CD4-positive, alpha-beta T cell (primary cell): ENCODE results near the gene IL1RAPL2. TPM values are rescaled to one million over a fixed set of nuclear protein-coding genes. Genes with fewer than 3 reads are reported as not detected.
"Not testable (repeated sequence)": the region's sequence is repeated elsewhere in the genome, so short reads cannot be mapped to it uniquely, and the experiment has no call there.

Source experiments
- ATAC-seq: fragments of 200-7000 bp; cut with Tn5 transposase; one replicate; pipeline ENCODE4 v1.10.0; 2022; ENCODE audit warnings: mild to moderate bottlenecking; ENCODE audit not compliant: poor library complexity
- CTCF ChIA-PET: fragments of 350-600 bp; sonication (Branson Sonifier 250); formaldehyde crosslinking; loops from one replicate; lab custom pipeline; 2021; ENCODE audit warnings: antibody characterized with exemption, inconsistent platforms; lab: Charles Lee
- POLR2A ChIA-PET: fragments of 350-600 bp; sonication (Branson Sonifier 250); formaldehyde crosslinking; loops from one replicate; lab custom pipeline; 2021; ENCODE audit warnings: antibody characterized with exemption, inconsistent platforms; lab: Charles Lee
- DNase-seq, 14 experiments: peaks; one replicate each; pipeline ENCODE4 v3.0.0-alpha.2; 2013 to 2020; ENCODE audit warnings: mixed read lengths in 2 of 14
- H3K27ac ChIP-seq, 2 donors: one replicate each; pipeline versions ENCODE4 v1.5.1 to v1.7.0; 2013; ENCODE audit warnings: low read length in 2 of 2, low read depth in 1 of 2, mild to moderate bottlenecking in 1 of 2
- H3K27me3 ChIP-seq, 2 experiments: 1 replicate in 1 of 2; 2 replicates in 1 of 2; pipeline versions ENCODE4 v1.6.1 to v1.7.0; 2013; ENCODE audit warnings: low read length in 2 of 2, control low read depth in 1 of 2, mild to moderate bottlenecking in 1 of 2, moderate library complexity in 1 of 2; ENCODE audit not compliant: insufficient read depth in 2 of 2, control insufficient read depth in 1 of 2
- H3K36me3 ChIP-seq: one replicate; pipeline ENCODE4 v1.6.1; 2013; ENCODE audit warnings: low read length, control low read depth; ENCODE audit not compliant: insufficient read depth
- H3K4me1 ChIP-seq: one replicate; pipeline ENCODE4 v1.6.1; 2013; ENCODE audit warnings: low read length, control low read depth; ENCODE audit not compliant: insufficient read depth
- H3K4me3 ChIP-seq: one replicate; pipeline ENCODE4 v1.5.1; 2013; ENCODE audit warnings: mild to moderate bottlenecking, low read length, moderate library complexity
- H3K9me3 ChIP-seq, 2 experiments: 1 replicate in 1 of 2; 2 replicates in 1 of 2; pipeline versions ENCODE4 v1.6.1 to v1.7.0; 2013; ENCODE audit warnings: low read length in 2 of 2, mild to moderate bottlenecking in 2 of 2, control low read depth in 1 of 2, moderate library complexity in 1 of 2; ENCODE audit not compliant: control insufficient read depth in 1 of 2, insufficient read depth in 1 of 2
- H3K27ac Mint-ChIP-seq: one replicate; pipeline ENCODE4 v1.8.0; 2020; ENCODE audit warnings: mixed read lengths
- H3K27me3 Mint-ChIP-seq: one replicate; pipeline ENCODE4 v1.8.0; 2021; ENCODE audit warnings: mixed read lengths
- H3K36me3 Mint-ChIP-seq: one replicate; pipeline ENCODE4 v1.8.0; 2021; ENCODE audit warnings: low read depth, mixed read lengths
- H3K4me1 Mint-ChIP-seq: one replicate; pipeline ENCODE4 v1.8.0; 2021; ENCODE audit warnings: low read depth, mixed read lengths
- H3K4me3 Mint-ChIP-seq: one replicate; pipeline ENCODE4 v1.8.0; 2020; ENCODE audit warnings: mild to moderate bottlenecking, mixed read lengths
- H3K9me3 Mint-ChIP-seq: one replicate; pipeline ENCODE4 v1.8.0; 2020; ENCODE audit warnings: mixed read lengths
- intact Hi-C, 2 experiments: fragments of 100-400 bp; cut with DNase I in 1 of 2; cut with micrococcal nuclease in 1 of 2; formaldehyde crosslinking; loops; one replicate each; pipeline versions ENCODE4 v1.15.1 to v1.9.0; 2023 to 2025; cut with DNase I, micrococcal nuclease
- total RNA-seq, 174 experiments: library from RNA in 2 of 174; stranded (reverse) in 2 of 174; gene quantifications; one replicate each; pipeline ENCODE4 v1.2.3 and lab custom pipeline; 2021 to 2026
- TF ChIP-seq, protein P1 (sequence below): fragments of 200-600 bp; IDR thresholded peaks from one replicate; pipeline ENCODE4 v1.8.0; 2022; ENCODE audit warnings: antibody characterized with exemption, mild to moderate bottlenecking

IL1RAPL2 gene
- total RNA-seq, 2 experiments from 2014 or later: not detected

DNA sequence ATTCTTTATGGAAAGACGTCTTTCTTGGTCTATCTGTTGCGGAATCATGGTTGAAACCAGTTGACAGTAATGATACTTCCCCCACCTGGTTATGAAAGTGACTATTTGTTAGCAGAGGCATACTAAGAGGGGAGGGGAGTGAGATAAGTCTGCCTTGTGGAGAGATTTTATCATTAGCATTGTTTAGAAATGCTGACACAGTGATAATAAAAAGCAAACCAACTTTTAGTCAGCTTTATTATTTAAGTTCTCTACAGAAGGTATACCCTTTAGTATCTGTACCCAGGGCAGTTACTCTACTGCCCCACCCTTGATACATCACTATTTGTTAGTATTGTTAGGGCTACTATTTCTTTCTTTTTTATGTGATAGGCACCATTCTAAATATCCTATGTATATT lies 26.9 kb upstream of the IL1RAPL2 start:
- Mint-ChIP-seq H3K9me3 (no peaks in the 10 kb centered on the region), H3K4me1 (no peaks in the 10 kb centered on the region), H3K27me3 (no peaks in the 10 kb centered on the region), H3K27ac (no peak overlapping the region), H3K4me3 (no peak overlapping the region), H3K36me3 (no peaks in the 10 kb centered on the region)
- ChIA-PET CTCF (no interaction called here), POLR2A (no interaction called here)
- intact Hi-C loops: no loop called here
- ATAC-seq: no peak
- no peak overlapping the region for H3K27ac ChIP-seq
- H3K27me3 ChIP-seq: no peaks in the 10 kb centered on the region
- H3K36me3 ChIP-seq: no peaks in the 10 kb centered on the region
- no peaks in the 10 kb centered on the region for H3K4me1 ChIP-seq
- TF ChIP-seq, protein P1, sequence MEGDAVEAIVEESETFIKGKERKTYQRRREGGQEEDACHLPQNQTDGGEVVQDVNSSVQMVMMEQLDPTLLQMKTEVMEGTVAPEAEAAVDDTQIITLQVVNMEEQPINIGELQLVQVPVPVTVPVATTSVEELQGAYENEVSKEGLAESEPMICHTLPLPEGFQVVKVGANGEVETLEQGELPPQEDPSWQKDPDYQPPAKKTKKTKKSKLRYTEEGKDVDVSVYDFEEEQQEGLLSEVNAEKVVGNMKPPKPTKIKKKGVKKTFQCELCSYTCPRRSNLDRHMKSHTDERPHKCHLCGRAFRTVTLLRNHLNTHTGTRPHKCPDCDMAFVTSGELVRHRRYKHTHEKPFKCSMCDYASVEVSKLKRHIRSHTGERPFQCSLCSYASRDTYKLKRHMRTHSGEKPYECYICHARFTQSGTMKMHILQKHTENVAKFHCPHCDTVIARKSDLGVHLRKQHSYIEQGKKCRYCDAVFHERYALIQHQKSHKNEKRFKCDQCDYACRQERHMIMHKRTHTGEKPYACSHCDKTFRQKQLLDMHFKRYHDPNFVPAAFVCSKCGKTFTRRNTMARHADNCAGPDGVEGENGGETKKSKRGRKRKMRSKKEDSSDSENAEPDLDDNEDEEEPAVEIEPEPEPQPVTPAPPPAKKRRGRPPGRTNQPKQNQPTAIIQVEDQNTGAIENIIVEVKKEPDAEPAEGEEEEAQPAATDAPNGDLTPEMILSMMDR: no peak
- no peak overlapping the region for H3K4me3 ChIP-seq
- DNase-seq: no peak
- H3K9me3 ChIP-seq: no peaks in the 10 kb centered on the region

DNA sequence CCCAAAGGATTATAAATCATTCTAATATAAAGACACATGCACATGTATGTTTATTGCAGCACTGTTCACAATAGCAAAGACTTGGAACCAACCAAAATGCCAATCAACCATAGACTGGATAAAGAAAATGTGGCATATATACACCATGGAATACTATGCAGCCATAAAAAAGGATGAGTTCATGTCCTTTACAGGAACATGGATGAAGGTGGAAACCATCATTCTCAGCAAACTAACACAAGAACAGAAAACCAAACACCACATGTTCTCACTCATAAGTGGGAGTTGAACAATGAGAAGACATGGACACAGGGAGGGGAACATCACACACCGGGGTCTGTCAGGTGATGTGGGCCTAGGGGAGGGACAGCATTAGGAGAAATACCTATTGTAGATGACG lies 23.6 kb upstream of the IL1RAPL2 start:
- POLR2A ChIA-PET, CTCF ChIA-PET, ATAC-seq, H3K4me1 Mint-ChIP-seq, H3K27me3 ChIP-seq, H3K9me3 Mint-ChIP-seq, H3K4me1 ChIP-seq, H3K27me3 Mint-ChIP-seq, H3K36me3 Mint-ChIP-seq, H3K27ac Mint-ChIP-seq, DNase-seq, H3K9me3 ChIP-seq, H3K4me3 Mint-ChIP-seq, H3K36me3 ChIP-seq, H3K4me3 ChIP-seq, H3K27ac ChIP-seq, intact Hi-C loops: not testable (repeated sequence)

DNA sequence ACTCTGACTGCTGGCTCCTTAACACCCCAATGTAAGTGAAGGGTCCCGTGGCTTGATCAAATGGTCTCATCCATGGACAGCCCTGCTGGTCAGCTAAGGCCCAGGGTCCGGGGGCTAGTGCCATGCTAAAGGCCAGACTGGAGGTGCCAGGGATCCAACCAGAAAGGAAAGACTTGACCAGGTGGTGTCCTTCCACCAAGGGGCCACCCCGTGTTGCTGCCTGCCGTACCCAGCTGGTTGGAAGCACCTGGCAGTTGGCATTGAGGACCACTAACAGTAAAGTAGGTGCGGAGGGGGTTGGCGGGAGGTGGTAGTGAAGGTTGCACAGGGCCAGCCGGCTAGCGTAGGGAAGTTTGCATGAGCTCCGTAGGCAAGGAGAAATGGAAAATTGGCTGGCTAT lies 1.7 kb upstream of the IL1RAPL2 start:
- Histone ChIP-seq H3K4me1 (no peaks in the 10 kb centered on the region), H3K27me3 (peaks cover 5 to 23% of the 10 kb centered on the region in 2 experiments), H3K4me3 (no peak overlapping the region), H3K9me3 (peaks cover 0 to 11% of the 10 kb centered on the region in 2 experiments), H3K36me3 (no peaks in the 10 kb centered on the region), H3K27ac (no peak overlapping the region)
- no peaks in the 10 kb centered on the region for H3K9me3 Mint-ChIP-seq
- TF ChIP-seq, protein P1: no peak
- intact Hi-C loops: no loop called here
- no peaks in the 10 kb centered on the region for H3K36me3 Mint-ChIP-seq
- H3K27me3 Mint-ChIP-seq: peaks cover 29% of the 10 kb centered on the region
- ChIA-PET CTCF (no interaction called here), POLR2A (no interaction called here)
- no peak overlapping the region for H3K4me3 Mint-ChIP-seq
- ATAC-seq (no peak), DNase-seq (no peak)
- no peaks in the 10 kb centered on the region for H3K4me1 Mint-ChIP-seq
- H3K27ac Mint-ChIP-seq: no peak overlapping the region

DNA sequence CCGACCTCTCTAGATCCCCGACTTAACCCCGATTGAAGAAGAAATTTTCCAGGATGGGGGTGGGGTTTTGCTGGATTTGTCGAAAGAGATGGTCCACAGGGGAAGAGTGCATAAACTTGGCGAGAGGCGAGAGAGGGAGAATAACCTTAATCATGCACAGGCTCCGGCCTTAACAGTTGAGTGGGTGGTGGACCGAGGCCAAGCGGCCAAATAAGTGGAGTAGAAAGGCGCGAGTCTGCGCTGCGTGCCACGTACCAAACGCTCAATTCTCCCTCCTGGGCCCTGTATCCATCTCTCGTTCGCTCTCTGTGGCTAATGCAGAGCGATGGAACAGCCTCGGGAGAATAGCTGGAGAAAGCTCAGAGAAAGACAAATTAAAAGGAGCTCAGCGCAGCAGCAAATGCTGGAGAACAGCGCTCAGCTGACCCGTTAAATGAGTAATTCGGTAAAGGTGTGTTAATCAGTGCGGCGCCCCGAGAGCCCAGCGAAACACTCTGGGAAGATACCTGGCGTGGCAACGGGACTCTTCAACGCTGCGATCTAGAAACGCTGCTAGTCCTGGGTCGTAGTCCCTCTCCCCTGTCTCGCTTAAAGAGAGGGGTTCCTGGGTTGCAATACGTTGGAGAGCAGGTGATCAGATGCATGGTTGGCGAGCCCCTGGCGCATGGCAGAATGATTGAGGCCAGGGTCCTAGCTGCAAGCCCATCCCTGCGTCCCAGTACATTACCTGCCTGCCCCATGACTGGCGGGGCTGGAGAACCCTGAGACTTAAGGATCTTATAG lies 887 bp upstream of the IL1RAPL2 start:
- H3K27ac Mint-ChIP-seq: no peak overlapping the region
- DNase-seq (no peak), ATAC-seq (no peak)
- ChIA-PET POLR2A (no interaction called here), CTCF (no interaction called here)
- no peaks in the 10 kb centered on the region for H3K36me3 Mint-ChIP-seq
- no peaks in the 10 kb centered on the region for H3K9me3 Mint-ChIP-seq
- no peaks in the 10 kb centered on the region for H3K4me1 ChIP-seq
- TF ChIP-seq, protein P1: no peak
- H3K36me3 ChIP-seq: no peaks in the 10 kb centered on the region
- H3K4me3 ChIP-seq: no peak overlapping the region
- no peaks in the 10 kb centered on the region for H3K4me1 Mint-ChIP-seq
- H3K27ac ChIP-seq: no peak overlapping the region
- peaks cover 5 to 23% of the 10 kb centered on the region in 2 experiments for H3K27me3 ChIP-seq
- peaks cover 0 to 11% of the 10 kb centered on the region in 2 experiments for H3K9me3 ChIP-seq
- intact Hi-C loops: no loop called here
- no peak overlapping the region for H3K4me3 Mint-ChIP-seq
- peaks cover 29% of the 10 kb centered on the region for H3K27me3 Mint-ChIP-seq
